ENCODE data around the gene DGKG.
A peak's percentile ranks its signal among the peaks of the same experiment; 100 is the strongest.

The DGKG gene

DNA sequence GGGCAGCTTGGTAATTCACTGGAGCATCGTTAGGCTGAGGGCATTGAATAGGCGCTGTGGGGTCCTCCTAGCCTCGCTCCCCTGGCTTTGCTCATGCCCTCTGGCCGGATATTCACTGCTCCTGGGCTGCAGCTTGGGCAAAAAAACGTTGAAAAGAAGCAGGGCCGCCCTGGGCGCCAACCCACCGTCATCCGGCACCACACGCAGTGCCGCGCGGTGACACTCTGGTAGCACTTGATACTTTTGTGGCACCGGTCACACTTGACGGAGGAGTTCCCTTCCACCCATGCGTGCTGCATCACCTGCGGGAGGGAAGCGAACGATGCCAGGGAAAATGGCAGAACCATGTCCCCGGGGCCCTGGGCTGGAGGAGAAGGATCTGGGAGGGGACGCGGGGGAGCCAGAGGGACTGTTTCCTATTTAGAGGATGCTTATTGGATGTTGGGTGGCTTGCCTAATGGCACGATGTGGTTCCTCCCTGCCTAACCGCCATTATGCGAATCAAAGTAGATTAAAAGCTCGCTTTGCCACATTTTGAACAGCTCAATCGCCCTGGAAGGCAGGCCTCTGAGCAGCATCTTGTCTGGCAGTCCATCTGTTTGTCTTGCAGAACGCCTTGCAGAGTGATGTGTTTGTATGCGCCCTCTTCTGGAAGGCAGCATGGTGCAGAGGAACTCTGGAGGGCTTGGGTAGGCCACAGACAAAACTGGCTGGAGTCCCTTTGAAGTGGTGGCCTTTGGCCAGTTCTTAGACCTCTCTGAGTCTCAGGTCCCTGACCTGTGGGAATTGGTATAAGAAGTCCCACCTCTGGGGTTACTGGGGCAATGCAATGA lies 93.2 kb downstream of the DGKG start:
- no peak for DNase-seq

DNA sequence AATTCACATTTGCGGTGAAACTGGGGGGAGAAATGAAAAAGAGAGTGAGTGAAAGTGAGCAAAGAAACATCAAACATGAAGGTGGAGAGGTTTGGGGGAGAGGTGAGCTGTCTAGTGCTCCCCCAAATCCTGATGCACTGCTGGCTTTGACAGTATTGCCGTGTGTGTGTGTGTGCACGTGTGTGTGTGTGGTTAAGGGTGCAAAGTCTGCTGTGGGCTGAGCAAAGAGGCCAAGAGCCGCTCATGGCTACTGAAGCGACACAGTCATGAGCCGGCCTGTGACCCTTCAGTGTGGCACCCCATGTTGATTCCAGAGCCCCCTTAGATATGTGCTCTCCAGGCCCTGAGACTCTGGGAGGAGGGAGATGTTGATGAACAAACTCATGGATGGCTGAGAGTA lies 94.3 kb downstream of the DGKG start:
- DNase-seq: no peak

DNA sequence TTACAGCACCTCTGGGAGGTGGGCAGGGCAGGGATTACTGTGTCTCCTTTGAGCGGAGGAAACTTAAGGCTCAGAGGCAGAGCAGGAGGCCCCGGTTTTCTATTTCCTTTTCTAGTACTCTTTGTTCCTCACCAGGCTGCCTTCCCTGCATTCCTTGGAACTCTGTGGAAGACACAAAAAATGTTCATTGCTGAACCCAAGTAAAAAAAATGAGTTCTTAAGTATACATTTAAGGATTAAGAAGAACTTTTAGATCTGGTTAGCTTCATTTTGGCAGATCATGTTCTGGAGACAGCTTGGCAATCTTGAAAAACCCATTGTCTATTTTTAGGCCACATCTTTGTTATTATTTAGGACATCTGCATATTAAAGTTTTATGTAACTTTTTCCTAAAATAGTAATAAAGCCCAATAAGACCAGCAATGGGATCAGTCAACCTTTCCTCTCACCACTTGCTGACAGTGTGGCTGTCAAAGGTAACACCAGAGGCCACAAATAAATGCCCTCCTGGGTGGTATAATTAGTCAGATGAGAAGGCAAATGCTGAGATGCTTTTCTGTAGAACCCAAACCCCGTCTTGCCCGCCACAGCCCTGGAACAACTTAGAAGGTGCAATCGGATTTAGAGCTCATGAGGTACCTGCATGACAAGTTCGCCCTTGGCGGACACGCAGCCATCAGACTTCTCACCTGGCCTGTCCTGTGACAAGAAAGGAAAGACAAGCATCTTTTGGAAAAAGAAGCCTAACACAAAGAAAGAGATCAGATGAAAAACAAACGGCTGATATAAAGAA lies 97.2 kb downstream of the DGKG start:
- no peak for DNase-seq

DNA sequence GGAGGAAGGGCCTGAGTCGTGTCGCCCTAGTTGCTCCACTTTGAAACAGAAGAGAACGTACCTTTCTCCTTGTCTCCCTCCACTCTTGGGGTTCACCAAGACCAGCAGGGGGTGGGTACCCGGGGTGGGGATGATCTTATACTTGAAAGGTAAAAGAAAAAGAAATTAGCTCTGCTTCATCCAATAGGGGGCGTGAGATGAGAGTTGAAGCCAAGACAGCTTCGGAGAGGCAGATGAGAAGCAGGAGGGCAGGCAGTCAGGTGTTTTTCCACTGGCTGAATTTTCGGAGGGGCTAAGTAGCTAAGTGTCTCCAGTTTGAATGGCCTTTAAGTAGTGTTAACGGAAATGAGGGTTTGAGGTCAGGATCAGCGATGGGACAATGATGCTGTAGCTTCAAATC lies 100.4 kb downstream of the DGKG start:
- peak; percentile 13 to 36 for DNase-seq

DNA sequence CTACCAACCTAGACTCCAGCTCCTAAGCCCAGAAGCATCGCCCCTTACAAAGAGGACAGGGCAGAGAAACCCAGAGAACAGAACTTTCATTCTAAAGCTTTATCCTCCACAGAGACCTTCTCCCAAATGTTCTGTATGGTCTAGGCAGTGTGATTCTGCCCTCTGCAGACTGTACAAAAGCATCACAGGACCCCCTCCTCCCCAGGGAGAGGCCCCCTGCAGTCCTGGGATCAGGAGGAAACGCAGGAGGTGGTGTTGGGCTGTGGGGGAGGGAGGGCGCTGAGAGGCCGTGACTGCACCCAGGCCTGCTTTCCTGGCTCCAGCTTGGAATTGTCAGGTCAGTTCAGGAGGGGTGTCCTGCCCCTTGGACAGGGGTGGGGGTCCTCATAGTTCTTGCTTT lies 101.3 kb downstream of the DGKG start:
- DNase-seq: no peak

DNA sequence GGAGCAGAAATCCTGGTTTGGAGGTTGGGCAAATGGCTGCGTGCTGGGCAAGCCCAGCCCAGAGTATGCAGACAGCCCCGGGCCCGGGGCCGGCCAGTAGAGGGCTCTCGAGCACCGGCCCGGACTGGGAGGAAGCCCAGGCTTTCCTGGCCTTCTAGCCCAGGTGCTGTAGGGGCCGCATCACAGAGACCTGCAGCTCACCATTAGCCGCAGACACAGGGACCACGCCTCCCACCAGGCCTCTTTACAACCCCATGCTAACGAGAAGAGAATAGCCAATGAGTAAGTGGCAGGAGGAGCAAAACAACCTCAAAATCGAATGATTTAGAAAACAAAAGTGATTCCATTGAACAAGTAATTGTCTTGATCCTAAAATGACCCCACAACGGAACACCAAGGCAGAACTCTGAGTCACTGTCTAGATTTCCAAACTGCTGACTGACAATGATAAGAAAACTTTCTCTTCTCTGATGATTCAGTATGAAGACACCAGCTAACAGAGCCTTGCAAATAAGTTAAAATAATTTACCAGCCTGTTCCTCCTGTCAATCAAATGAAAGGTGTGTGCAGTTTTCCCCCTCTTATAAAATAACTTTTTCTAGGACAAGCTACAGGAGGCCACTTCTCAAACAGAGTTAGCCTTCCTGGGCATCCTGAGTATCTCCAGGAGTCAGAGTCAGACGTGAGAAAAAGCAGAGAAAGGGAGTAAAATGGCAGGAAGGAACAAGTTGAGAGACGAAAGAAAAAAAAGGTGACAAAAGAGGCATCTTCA lies 102.2 kb downstream of the DGKG start:
- DNase-seq: peak; percentile 22 to 26

DNA sequence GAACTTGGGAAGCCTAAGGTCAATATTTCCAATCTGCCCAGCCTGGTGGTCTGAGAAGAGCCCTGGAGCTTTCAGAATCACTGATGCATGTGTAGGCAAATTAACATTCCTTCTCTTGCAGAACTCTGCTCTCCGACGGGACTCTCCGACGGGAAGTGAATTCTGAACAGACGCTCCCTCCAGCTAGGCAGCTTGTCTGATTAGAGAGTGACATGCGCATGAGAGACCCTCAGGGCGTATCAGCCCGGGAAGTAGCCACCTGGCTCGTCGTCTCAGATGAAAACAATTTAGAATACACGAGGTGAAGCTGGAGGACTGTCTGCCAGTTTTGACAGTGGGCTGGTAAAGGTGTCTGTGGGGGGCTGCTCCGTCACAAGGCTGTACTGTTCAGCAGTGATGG lies 103.1 kb downstream of the DGKG start:
- no peak for DNase-seq

DNA sequence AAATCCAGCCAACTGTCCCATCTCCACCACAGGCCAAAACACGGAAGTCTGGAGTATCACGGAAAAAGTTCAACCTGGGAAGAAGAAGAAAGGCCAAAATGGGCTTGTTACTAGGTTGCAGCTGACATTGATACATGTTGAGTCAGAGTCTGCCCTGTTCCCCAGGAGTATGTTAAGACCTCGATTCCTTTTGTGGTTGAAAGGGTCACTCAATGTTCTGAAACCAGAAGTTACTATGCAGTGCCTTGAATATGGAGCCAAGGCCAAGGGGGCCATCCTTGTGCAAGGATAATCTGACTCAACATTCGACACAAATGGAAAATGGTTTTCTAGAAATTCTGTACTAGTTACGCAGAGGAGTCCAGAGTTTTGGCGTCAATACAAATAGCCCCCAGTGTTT lies 104.2 kb downstream of the DGKG start:
- DNase-seq: no peak

DNA sequence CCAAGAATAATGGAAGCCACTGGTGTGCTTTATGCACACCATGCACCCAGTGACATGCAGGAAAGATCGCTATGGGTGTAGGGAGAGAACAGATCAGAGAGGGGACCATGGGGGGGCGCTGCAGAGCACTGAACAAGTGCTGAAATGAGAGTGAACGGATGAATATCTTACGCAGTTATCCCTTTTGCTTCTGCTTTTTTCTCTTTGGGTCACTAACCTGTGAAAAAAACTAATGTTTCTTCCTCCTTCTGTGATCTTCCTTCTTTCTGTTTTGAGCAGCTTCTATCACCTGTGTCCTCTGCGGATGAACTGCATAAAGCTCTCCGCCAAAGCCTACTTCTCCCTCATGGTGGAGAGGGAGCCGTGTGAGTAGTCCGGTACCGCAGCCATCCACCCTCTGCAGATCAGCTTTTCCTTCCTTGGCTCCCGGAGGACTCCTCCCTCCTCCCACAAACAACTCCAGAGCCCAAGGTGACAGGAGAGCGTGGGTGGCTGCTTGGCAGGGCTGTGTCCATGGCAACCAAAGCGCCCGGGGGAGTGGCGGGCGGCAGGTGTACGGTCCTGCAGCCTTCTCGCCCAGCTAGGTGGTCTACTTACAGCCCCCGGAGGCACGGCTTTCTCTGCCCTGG lies 106.2 kb downstream of the DGKG start:
- peak in 1 of 2 experiments; percentile 11 for DNase-seq

DNA sequence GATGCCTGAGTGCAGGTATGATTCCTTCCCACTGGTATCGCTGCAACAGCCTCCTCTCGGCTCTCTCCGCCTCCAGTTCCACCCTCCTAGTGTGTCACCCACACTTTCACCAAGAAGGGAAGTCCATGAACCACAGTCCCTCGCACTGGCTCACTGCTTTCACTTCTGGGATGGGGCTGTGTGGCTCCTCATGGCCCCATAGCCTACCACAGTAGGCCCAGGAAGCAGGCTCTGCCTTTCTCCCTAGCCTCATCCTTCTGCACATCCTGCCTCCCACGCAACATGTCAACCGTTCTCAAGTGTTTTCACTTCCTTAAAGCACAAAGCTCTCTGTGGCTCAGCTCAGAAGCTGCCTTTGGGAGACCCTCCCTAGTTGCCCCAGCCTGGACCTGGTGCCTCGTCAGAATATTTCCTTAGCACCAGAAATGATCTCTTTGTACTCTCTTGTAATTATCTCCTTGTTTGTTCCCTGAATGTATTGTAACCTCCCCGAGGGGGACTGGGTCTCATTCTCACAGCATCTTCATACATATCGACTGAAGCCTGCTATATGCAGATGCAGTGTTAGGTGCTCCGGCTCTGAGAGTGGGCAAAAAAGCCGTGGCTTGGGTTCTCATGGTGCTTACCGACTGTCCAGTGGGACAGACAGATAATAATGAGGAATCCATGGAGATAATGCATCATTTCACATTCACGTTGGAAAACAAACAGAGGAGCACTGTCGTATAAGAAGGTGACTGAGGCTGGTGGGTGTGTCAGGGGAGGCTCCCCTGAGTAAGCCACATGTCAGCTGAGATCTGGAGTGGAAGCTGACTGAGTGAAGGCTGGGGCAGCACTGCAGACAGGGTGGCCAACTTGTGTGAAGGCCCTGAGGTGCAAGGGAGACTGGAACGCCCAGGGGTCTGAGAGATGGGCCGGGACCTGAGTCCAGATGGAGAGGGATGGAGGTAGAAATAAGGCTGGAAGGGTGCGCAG lies 107.1 kb downstream of the DGKG start:
- DNase-seq: no peak

DNA sequence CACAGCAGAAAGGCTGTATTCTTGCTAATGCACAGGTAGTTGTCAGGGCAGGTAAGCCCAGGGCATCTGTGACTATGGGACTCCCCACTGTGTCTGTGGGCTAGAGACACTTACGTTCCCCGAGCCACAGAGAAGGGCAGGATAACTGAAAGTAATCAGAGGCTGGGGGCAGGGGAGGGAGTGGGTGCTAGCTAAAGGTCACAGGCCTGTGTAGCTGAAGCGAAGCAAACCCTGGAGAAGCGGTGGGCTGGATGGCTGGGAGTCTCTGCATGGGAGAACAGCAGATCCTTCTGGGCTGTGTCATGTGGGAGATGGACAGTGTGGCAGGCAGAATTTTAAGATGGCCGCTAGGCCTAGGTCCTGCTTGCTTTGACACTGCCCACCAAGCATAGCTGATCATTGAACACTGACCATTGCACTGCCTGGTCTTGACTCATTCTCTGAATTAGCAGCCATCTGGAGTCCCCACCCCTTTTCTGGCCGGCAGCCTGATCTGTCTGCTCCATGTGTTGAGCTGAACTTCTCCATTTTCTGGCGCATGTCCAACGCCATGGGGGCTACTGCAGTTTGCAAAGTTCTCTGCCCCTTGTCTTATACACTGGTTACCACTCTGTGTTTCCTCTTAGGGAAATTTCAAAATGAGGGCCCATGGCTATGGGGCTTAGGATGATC lies 110.0 kb downstream of the DGKG start:
- DNase-seq: no peak

DNA sequence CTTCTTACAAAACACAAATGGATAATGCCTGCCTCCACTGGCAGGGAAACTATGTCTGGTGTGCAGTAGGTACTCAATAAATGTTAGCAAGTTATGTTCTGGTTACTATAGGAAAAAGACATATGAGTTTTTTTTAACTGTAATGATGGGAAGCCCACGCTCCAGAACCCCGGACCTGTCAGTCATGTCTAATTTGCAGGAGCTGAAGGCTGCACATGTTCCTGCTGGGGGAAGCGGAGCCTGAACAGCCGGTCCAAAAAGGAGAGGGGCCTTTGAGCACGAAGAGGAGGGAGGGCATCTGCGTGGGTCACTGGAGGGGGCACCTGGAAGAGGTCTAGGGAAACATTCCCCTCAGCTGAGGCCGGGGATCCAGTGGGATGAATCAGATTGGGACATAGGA lies 113.2 kb downstream of the DGKG start:
- no peak for DNase-seq

DNA sequence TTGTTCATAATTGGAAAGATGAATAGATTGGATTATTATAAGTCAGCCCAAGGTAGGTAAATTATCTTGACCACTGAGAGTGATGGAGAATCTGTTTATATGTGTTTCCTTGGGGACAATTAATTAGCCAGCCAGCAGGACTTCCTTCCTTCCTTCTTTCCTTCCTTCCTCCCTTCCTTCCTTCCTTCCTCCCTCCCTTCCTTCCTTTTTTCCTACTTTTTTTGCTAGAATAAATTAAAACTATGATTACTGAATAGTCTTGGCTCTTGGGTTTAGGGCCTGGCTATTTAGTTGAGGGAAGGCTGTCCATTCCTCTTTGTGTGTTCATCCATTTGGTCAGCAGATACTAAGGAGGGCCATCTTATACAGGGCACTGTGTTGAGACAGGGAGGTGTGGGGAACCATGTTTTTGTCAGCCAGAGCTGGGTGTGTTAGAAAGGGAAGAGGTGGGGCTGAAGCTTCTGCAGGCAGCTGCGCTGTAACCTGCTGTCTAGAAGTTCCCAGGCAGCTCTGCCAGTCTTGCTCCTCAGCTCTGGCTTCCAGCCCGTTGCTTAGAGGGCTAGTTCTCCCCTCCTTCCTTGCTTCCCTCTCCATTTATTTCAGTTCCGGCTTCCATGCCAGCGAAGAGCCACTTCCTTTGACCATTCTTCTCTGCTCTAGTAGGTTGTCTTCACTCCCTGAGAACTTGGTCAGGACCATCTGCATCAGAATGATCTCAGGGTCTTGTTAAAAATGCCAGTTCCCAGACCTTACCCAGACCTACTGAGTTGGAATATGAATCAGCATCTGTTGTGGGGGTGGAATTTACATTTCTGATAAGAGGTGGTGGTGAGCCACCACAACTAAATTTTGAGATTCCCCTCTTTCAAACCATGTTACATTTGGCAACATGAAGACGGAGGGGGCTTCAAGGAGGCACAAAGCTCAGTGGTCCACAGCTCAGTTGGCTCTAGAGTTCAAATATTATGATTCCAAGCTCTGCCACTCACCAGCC lies 113.9 kb downstream of the DGKG start:
- DNase-seq: no peak

DNA sequence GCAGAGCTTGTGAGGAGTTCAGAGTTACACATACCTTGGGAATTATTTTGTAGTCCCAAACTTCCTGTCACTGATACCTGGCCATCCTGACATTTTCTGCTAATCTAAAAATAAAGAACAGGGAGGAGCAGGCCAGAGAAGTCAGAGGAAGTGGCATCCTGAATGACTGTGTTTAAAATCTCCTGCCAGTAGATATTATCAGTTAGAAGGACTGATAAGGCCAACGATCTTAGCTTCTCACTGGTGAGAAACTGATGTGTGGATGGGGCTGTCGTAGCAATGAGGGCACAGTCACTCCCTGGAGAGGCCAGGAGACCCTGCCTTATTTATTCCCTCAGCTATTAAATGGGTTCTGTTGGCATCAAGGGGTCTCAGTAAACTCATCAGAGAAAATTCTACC lies 115.1 kb downstream of the DGKG start:
- DNase-seq: no peak

DNA sequence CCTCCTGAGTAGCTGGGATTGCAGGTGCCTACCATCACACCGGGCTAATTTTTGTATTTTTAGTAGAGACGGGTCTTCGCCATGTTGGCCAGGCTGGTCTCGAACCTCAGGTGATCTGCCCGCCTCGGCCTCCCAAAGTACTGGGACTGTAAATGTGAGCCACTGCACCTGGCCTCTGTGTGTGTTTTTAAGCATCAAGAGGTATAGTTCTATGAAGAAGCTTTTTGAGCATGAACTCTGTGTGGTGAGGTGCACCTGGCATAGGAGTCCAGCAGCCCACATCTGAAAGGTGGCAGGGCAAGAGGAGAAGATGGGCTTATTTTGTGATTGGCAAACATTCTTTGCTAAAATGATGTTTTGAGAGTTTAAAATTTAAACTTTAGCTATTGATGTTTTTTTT lies 118.0 kb downstream of the DGKG start:
- no peak for DNase-seq

DNA sequence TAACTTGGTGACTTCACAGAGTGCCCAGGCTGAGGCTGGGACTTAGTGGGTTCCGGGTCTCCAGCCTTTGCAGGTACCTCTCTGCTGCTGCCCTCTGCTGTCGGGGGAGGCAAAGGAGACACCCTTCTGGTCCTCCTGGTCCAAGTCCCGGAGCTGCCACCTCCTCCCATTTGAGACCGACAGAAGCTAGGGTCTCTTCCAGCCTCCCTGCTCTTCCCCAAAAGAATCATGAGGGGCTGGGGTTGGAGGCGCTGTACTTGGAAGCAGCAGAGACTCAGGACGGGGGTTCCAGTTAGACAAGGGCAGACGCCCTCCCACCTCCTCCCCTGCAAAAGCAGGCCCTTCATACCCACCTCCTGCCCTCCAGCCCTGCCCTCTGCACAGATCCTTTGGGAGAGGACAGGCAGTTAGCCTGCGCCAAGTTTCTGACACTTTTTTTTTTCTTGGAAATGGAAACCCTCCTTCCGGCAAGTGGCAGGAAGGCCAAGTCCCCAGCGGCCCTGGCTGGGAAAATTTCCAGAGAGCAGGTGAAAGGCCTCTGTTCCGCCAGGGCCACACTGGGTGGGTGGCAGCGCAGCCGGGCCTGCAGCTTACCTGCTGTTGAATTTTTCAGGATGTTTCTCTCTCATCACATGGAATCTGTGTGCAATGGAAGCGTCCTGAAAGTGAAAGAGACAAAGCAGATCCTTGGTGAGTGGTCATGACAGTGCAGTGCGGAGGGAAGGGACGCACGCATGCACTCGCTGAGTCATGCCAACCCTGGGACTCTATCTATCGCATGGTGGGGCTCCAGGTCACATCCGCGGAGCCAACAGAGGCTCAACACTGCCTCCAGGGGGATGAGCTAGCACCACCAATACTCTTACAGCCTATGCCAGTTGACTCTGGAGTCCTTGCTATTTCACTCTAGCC lies 119.9 kb downstream of the DGKG start:
- peak; percentile 52 to 54 for DNase-seq

DNA sequence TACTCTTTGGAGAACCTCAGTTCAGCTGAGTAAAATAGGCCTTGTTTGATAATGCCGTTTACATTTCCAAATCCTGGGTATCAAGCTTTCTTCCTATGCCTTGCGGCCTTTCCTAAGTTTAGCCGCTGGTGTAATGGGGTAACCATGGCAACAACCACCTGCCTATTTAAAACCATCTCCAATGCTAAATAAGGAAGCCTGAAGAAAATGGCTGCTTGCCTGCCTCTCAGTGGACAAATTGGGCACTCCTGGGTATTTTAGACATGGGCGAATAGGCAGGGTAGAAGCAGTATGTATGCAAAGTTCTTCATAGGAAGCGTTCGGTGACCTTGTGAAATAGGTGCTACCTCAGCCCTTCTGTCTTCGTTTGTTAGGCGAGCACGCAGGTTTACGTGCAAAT lies 122.7 kb downstream of the DGKG start:
- DNase-seq: no peak

DNA sequence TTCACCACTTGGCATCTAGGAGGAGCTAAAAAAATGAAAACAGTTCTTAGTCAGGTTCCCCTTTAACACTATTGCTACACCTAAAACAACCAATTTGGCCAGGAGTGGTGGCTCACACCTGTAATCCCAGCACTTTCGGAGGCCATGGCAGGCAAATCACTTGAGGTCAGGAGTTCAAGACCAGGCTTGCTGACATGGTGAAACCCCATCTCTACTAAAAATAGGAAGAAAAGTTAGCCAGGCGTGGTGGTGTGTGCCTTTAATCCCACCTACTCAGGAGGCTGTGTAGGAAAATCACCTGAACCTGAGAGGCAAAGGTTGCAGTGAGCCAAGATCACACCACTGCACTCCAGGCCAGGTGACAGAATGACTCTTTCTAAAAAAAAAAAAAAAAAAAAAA lies 124.1 kb downstream of the DGKG start:
- no peak for DNase-seq

All from AML-193 (cell line).